Measurements from ENCODE around the gene IFI30.
"Not testable (repeated sequence)": the region's sequence is repeated elsewhere in the genome, so short reads cannot be mapped to it uniquely, and the experiment has no call there.

Gene IFI30

GRCh38 chr19:18152817-18153555 is 20.6 kb upstream of the IFI30 start, which contains the start of gene PIK3R2:
Gene PIK3R2, plus strand, starts transcription at chr19:18153163. Its CDS starts 2,717 bp downstream, at chr19:18155880.
- peak; percentile 97 for DNase-seq (ENCODE audit: low read depth)

GRCh38 chr19:18153556-18154134 is 20.0 kb upstream of the IFI30 start:
- DNase-seq (ENCODE audit: low read depth), result no peak

GRCh38 chr19:18155095-18156087 is 18.2 kb upstream of the IFI30 start:
- DNase-seq (ENCODE audit: low read depth), result no peak

GRCh38 chr19:18156268-18156667 is 17.3 kb upstream of the IFI30 start:
- no peak for DNase-seq (ENCODE audit: low read depth)

- DNase-seq (ENCODE audit: low read depth), result no peak
Measured at GRCh38 chr19:18156841-18157464, 16.7 kb upstream of the IFI30 start.

GRCh38 chr19:18157465-18158063 is 16.0 kb upstream of the IFI30 start:
- DNase-seq (ENCODE audit: low read depth), result no peak

- DNase-seq (ENCODE audit: low read depth), result no peak
Measured at GRCh38 chr19:18158467-18158866, 15.1 kb upstream of the IFI30 start.

GRCh38 chr19:18159059-18159616 is 14.5 kb upstream of the IFI30 start:
- DNase-seq (ENCODE audit: low read depth), result not testable (repeated sequence)

GRCh38 chr19:18159810-18160209 is 13.8 kb upstream of the IFI30 start:
- DNase-seq (ENCODE audit: low read depth), result no peak

GRCh38 chr19:18160493-18160970 is 13.1 kb upstream of the IFI30 start:
- DNase-seq (ENCODE audit: low read depth), result no peak

- DNase-seq (ENCODE audit: low read depth), result peak; percentile 67
Measured at GRCh38 chr19:18160971-18161635, 12.5 kb upstream of the IFI30 start.

- DNase-seq (ENCODE audit: low read depth), result no peak
Measured at GRCh38 chr19:18161636-18162002, 12.0 kb upstream of the IFI30 start.

GRCh38 chr19:18164072-18164471 is 9.5 kb upstream of the IFI30 start:
- no peak for DNase-seq (ENCODE audit: low read depth)

- DNase-seq (ENCODE audit: low read depth), result no peak
Measured at GRCh38 chr19:18165794-18166544, 7.6 kb upstream of the IFI30 start.

GRCh38 chr19:18167011-18167410 is 6.6 kb upstream of the IFI30 start:
- no peak for DNase-seq (ENCODE audit: low read depth)

- DNase-seq (ENCODE audit: low read depth), result peak; percentile 41
Measured at GRCh38 chr19:18167975-18168645, 5.5 kb upstream of the IFI30 start.

GRCh38 chr19:18168673-18169381 is 4.8 kb upstream of the IFI30 start:
- DNase-seq (ENCODE audit: low read depth), result no peak

- no peak for DNase-seq (ENCODE audit: low read depth)
Measured at GRCh38 chr19:18170714-18171255, 2.8 kb upstream of the IFI30 start.
